HCT116 (cell line): ENCODE results near the gene TM9SF1. TPM values are rescaled to one million over a fixed set of nuclear protein-coding genes. Genes with fewer than 3 reads are reported as not detected.

ENCODE experiments used
- ATAC-seq: fragments of 200-7000 bp; cut with Tn5 transposase; 2 replicates; pipeline ENCODE4 v1.9.1; 2020; ENCODE audit warnings: mild to moderate bottlenecking, moderate library complexity
- BruUV-seq: library from RNA; stranded (reverse); fragments of 400-500 nt; replicated peaks from 2 replicates; lab custom pipeline; 2021; lab: Mats Ljungman, UMichigan
- CTCF ChIA-PET: fragments of 300-600 bp; sonication (Branson Sonifier 250); formaldehyde crosslinking; loops from one replicate; lab custom pipeline; 2021; ENCODE audit warnings: antibody characterized with exemption; lab: Charles Lee
- POLR2A ChIA-PET: fragments of 300-600, 350-600 bp; sonication (Branson Sonifier 250); formaldehyde crosslinking; loops from one replicate; lab custom pipeline; 2021; ENCODE audit warnings: antibody characterized with exemption; lab: Charles Lee
- RAD21 ChIA-PET, 2 experiments: fragments of 300-600 bp; sonication (Branson Sonifier 250); formaldehyde crosslinking; loops; one replicate each; lab custom pipeline; 2023; ENCODE audit warnings: low total read pairs in 2 of 2; ENCODE audit not compliant: uncharacterized antibody in 2 of 2, unreplicated experiment in 2 of 2, low non-redundant PET in 1 of 2; lab: Charles Lee
- DNase-seq: peaks from one replicate; pipeline ENCODE4 v3.0.0-alpha.2; 2010; ENCODE audit warnings: low read depth, low spot score
- H2AFZ ChIP-seq: fragments of 200-600 bp; shearing (Covaris generic), sonication (generic); 2 replicates; pipeline ENCODE4 v1.6.1; 2017; ENCODE audit warnings: low read depth, mixed run types, mixed read lengths, antibody characterized with exemption, low read length; ENCODE audit not compliant: poor library complexity, severe bottlenecking
- H3K27ac ChIP-seq: 2 replicates; pipeline ENCODE4 v1.5.1; 2012; ENCODE audit warnings: low read depth, low read length
- H3K27me3 ChIP-seq: fragments of 200-600 bp; sonication (generic); 2 replicates; pipeline ENCODE4 v1.6.1; 2016; ENCODE audit warnings: mixed run types, low read length, mixed read lengths; ENCODE audit not compliant: insufficient read depth
- H3K36me3 ChIP-seq, 2 experiments: fragments of 200-500 bp in 1 of 2; fragments of 200-600 bp in 1 of 2; sonication (Bioruptor generic) in 1 of 2; sonication (generic) in 1 of 2; 2 replicates each; pipeline versions ENCODE4 v1.5.1 to v1.6.1; 2014 to 2016; ENCODE audit warnings: low read length in 2 of 2, inconsistent platforms in 1 of 2, mixed read lengths in 1 of 2, mixed run types in 1 of 2; ENCODE audit not compliant: insufficient read depth in 2 of 2, control insufficient read depth in 1 of 2
- H3K4me1 ChIP-seq, 2 experiments: fragments of 200-600 bp in 1 of 2; sonication (generic) in 1 of 2; 2 replicates each; pipeline versions ENCODE4 v1.5.1 to v1.6.1; 2012 to 2017; ENCODE audit warnings: low read length in 2 of 2, inconsistent platforms in 1 of 2, mild to moderate bottlenecking in 1 of 2, mixed read lengths in 1 of 2, mixed run types in 1 of 2, moderate library complexity in 1 of 2; ENCODE audit not compliant: insufficient read depth in 2 of 2, control insufficient read depth in 1 of 2
- H3K4me2 ChIP-seq: fragments of 200-600 bp; sonication (generic); 2 replicates; pipeline ENCODE4 v1.6.1; 2017; ENCODE audit warnings: mixed run types, low read length, mixed read lengths
- H3K4me3 ChIP-seq, 2 experiments: fragments of 200-600 bp in 1 of 2; sonication (generic) in 1 of 2; replicated peaks in 1 of 2; 2 replicates each; pipeline ENCODE4 v1.5.1; 2011 to 2016; ENCODE audit warnings: low read length in 2 of 2, control low read depth in 1 of 2, low read depth in 1 of 2, mild to moderate bottlenecking in 1 of 2, mixed read lengths in 1 of 2, mixed run types in 1 of 2
- H3K79me2 ChIP-seq: fragments of 200-600 bp; sonication (generic); 2 replicates; pipeline ENCODE4 v1.6.1; 2017; ENCODE audit warnings: mild to moderate bottlenecking, mixed run types, low read length, moderate library complexity, mixed read lengths; ENCODE audit not compliant: insufficient read depth
- H3K9ac ChIP-seq: fragments of 200-600 bp; sonication (generic); 2 replicates; pipeline ENCODE4 v1.6.1; 2016; ENCODE audit warnings: low read length, mixed read lengths
- H3K9me2 ChIP-seq: fragments of 200-600 bp; sonication (generic), shearing (Covaris generic); 2 replicates; pipeline ENCODE4 v1.6.1; 2017; ENCODE audit warnings: mixed run types, mild to moderate bottlenecking, moderate library complexity; ENCODE audit not compliant: insufficient read depth
- H3K9me3 ChIP-seq, 2 experiments: fragments of 200-500 bp in 1 of 2; fragments of 200-600 bp in 1 of 2; sonication (Bioruptor generic) in 1 of 2; sonication (generic) in 1 of 2; 2 replicates each; pipeline ENCODE4 v1.6.1; 2014 to 2017; ENCODE audit warnings: low read length in 2 of 2, mixed read lengths in 2 of 2, inconsistent platforms in 1 of 2, low read depth in 1 of 2, mild to moderate bottlenecking in 1 of 2, mixed run types in 1 of 2, moderate library complexity in 1 of 2; ENCODE audit not compliant: control insufficient read depth in 1 of 2, insufficient read depth in 1 of 2
- H4K20me1 ChIP-seq: fragments of 200-600 bp; sonication (generic), shearing (Covaris generic); 2 replicates; pipeline ENCODE4 v1.6.1; 2017; ENCODE audit warnings: mixed run types, mild to moderate bottlenecking, moderate library complexity; ENCODE audit not compliant: insufficient read depth
- CEBPB ChIP-seq: IDR thresholded peaks from 2 replicates; pipeline ENCODE4 v1.6.1; 2012; ENCODE audit warnings: low read depth
- EZH2phosphoT487 ChIP-seq: fragments of 200-600 bp; IDR thresholded peaks from 2 replicates; pipeline ENCODE4 v1.6.1; 2018; ENCODE audit warnings: antibody characterized with exemption, borderline replicate concordance
- POLR2AphosphoS5 ChIP-seq: IDR thresholded peaks from 2 replicates; pipeline ENCODE4 v1.6.1; 2011; ENCODE audit warnings: mild to moderate bottlenecking, low read depth, low read length, moderate library complexity
- TCF7L2 ChIP-seq: IDR thresholded peaks from 2 replicates; pipeline ENCODE4 v1.7.0; 2011; ENCODE audit warnings: borderline replicate concordance, inconsistent platforms; ENCODE audit not compliant: insufficient read depth, insufficient read length; ENCODE audit errors: extremely low read depth
- intact Hi-C: fragments of 100-400 bp; cut with micrococcal nuclease; formaldehyde crosslinking; loops from 2 replicates; pipeline ENCODE4 v1.10.0; 2022
- total RNA-seq: library from RNA; stranded (reverse); gene quantifications from one replicate; pipeline ENCODE4 v1.2.1, GENCODE V29; 2021; ENCODE audit not compliant: unreplicated experiment
- TF ChIP-seq, protein P1 (sequence below): IDR thresholded peaks from 2 replicates; pipeline ENCODE4 v1.6.1; 2012

TM9SF1 gene
- total RNA-seq, 1 experiment from 2014 or later, result 35.2 TPM

DNA sequence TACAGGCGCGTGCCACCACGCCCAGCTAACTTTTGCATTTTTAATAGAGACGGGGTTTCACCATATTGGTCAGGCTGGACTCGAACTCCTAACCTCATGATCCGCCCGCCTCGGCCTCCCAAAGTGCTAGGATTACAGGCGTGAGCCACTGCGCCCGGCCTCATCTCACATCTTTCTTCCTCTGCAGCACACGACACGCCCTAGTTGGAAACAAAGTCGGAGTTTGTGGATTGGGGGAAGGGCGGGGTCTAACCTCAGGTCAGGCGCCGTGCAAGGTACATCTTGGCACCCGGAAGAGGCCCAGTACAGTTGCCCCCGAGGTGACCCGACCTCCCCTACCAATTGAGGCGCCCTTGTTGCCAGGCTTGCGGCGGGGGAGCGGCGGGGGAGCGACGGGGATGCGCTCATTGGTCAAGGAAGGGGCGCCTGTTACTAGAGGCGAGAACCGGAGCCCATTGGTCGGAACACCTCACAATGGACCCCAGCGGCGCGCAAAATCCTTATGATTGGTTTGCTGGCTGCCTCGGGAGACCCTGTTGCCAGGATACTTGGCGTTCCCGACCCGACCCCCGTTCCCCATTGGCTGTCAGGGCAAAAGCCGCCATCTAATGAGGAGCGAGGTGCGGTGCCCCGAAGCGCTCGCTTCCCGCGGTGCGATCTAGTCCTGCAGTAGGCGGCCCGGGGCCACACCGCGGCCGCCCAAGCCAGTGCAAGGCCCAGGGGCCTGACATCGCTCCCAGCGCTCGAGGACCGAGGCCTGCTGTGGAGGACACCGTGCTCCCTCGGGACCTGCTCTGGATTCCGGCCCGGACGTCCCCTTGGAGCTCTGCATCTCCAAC lies 23.6 kb downstream of the TM9SF1 start, which contains the start of gene REC8:
Gene REC8, plus strand, starts transcription at position 659 of the 839 bp plus-strand sequence. CDS start 473 bp downstream, outside the sequence.
- H3K79me2 ChIP-seq, result no peaks in the 10 kb centered on the region
- CTCF ChIA-PET, result no interaction called here
- H3K4me2 ChIP-seq, result no peak within 1 kb of the TSS
- H3K9me2 ChIP-seq, result no peaks in the 10 kb centered on the region
- H3K27ac ChIP-seq, result no peak within 1 kb of the TSS
- H3K9me3 ChIP-seq, result no peaks in the 10 kb centered on the region
- RAD21 ChIA-PET, result no interaction called here
- no peak within 1 kb of the TSS for H3K4me3 ChIP-seq
- no TSS peak for BruUV-seq
- H3K9ac ChIP-seq, result no peak within 1 kb of the TSS
- intact Hi-C loops, result no loop called here
- no peak within 1 kb of the TSS for H2AFZ ChIP-seq
- H3K27me3 ChIP-seq, result no peaks in the 10 kb centered on the region
- no peaks in the 10 kb centered on the region for H3K4me1 ChIP-seq
- no peak for DNase-seq
- POLR2A ChIA-PET, result no interaction called here
- TF ChIP-seq, protein P1, sequence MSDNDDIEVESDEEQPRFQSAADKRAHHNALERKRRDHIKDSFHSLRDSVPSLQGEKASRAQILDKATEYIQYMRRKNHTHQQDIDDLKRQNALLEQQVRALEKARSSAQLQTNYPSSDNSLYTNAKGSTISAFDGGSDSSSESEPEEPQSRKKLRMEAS, result no peak
- no peak for TF ChIP-seq CEBPB
- TF ChIP-seq, all 23 proteins: peak for 0
- Histone ChIP-seq H3K36me3 (no peaks in the 10 kb centered on the region), H4K20me1 (no peaks in the 10 kb centered on the region)
- no peak for ATAC-seq

DNA sequence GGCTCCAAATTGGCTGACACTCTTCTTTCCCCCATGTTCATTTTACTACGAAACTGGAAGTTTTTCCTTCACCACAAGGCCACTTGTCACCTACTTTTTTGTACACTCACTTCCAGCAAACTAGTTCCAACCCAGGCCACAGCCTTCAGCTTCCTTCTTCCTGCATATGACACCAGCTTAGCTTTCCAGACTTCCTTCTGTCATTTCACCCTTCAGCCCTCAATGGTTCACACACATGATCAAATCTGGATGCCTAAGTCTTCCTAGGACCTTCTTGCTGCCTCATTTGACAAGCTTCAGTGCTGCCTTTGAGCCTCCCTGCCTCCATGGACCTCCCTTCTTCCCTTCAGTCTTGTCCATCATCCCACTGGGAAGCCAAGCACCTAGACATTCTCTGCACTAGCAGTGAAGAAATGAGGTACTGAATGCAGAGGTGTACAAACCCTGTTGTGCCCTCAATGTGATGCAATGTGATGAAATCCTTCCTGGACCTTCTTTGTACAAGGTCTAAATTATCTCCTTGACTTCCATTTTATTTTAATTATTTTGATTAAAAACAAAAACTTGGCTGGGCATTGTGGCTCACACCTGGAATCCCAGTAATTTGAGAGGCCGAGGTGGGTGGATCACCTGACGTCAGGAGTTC lies 27.6 kb downstream of the TM9SF1 start:
- BruUV-seq, result no TSS peak
- RAD21 ChIA-PET, result interaction anchor here in 1 of 2 experiments (0.8 kb wide), 1 partner anchor 41 kb away, joined by 3 read pairs; no protein-coding TSS in a partner anchor
- Histone ChIP-seq H3K4me2 (no peak overlapping the region), H3K27me3 (no peaks in the 10 kb centered on the region), H3K79me2 (no peaks in the 10 kb centered on the region), H3K4me1 (no peaks in the 10 kb centered on the region), H4K20me1 (no peaks in the 10 kb centered on the region), H3K36me3 (peaks cover 6 to 11% of the 10 kb centered on the region in 2 experiments; a peak in 3 of 4 replicates), H3K9me2 (no peaks in the 10 kb centered on the region), H3K27ac (no peak overlapping the region), H2AFZ (no peak overlapping the region), H3K9me3 (no peaks in the 10 kb centered on the region), H3K4me3 (no peak overlapping the region), H3K9ac (no peak overlapping the region)
- DNase-seq (no peak), ATAC-seq (no peak)
- 0 out of 2 replicates have a peak, but pooled peaks have one; percentile 22 for TF ChIP-seq CEBPB
- no peak for TF ChIP-seq POLR2AphosphoS5
- TF ChIP-seq EZH2phosphoT487, result no peak
- no peak for TF ChIP-seq TCF7L2
- TF ChIP-seq, protein P1, result no peak
- CTCF ChIA-PET, result no interaction called here
- intact Hi-C loops, result no loop called here
- POLR2A ChIA-PET, result no interaction called here
